SU-DHL-6 (cell line): ENCODE data around the gene CTSV.
"Not testable (repeated sequence)": the region's sequence is repeated elsewhere in the genome, so short reads cannot be mapped to it uniquely, and the experiment has no call there.

ENCODE experiments used
- EZH2phosphoT487 ChIP-seq: fragments of 200-600 bp; sonication (generic), shearing (Covaris generic); conservative IDR thresholded peaks from 2 replicates; pipeline ENCODE4 v1.6.1; 2018; ENCODE audit warnings: mild to moderate bottlenecking, antibody characterized with exemption, low read length, moderate library complexity, mixed read lengths
- TF ChIP-seq, protein P1 (sequence below): fragments of 200-600 bp; sonication (generic); IDR thresholded peaks from one replicate; pipeline ENCODE4 v1.5.1; 2017; ENCODE audit warnings: antibody characterized with exemption, mild to moderate bottlenecking, low read length, moderate library complexity; ENCODE audit not compliant: insufficient read depth, poor library complexity, severe bottlenecking

- TF ChIP-seq, protein P1, sequence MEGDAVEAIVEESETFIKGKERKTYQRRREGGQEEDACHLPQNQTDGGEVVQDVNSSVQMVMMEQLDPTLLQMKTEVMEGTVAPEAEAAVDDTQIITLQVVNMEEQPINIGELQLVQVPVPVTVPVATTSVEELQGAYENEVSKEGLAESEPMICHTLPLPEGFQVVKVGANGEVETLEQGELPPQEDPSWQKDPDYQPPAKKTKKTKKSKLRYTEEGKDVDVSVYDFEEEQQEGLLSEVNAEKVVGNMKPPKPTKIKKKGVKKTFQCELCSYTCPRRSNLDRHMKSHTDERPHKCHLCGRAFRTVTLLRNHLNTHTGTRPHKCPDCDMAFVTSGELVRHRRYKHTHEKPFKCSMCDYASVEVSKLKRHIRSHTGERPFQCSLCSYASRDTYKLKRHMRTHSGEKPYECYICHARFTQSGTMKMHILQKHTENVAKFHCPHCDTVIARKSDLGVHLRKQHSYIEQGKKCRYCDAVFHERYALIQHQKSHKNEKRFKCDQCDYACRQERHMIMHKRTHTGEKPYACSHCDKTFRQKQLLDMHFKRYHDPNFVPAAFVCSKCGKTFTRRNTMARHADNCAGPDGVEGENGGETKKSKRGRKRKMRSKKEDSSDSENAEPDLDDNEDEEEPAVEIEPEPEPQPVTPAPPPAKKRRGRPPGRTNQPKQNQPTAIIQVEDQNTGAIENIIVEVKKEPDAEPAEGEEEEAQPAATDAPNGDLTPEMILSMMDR = not testable (repeated sequence)
- not testable (repeated sequence) for TF ChIP-seq EZH2phosphoT487
These were observed 37.9 kb upstream of the CTSV start for GRCh38 chr9:97076731-97077451.
